ENCODE results near the gene RPL12. TPM values are rescaled to one million over a fixed set of nuclear protein-coding genes. Genes with fewer than 3 reads are reported as not detected.

Gene RPL12
- total RNA-seq, 1 experiment from 2014 or later = 1,114 TPM

DNA sequence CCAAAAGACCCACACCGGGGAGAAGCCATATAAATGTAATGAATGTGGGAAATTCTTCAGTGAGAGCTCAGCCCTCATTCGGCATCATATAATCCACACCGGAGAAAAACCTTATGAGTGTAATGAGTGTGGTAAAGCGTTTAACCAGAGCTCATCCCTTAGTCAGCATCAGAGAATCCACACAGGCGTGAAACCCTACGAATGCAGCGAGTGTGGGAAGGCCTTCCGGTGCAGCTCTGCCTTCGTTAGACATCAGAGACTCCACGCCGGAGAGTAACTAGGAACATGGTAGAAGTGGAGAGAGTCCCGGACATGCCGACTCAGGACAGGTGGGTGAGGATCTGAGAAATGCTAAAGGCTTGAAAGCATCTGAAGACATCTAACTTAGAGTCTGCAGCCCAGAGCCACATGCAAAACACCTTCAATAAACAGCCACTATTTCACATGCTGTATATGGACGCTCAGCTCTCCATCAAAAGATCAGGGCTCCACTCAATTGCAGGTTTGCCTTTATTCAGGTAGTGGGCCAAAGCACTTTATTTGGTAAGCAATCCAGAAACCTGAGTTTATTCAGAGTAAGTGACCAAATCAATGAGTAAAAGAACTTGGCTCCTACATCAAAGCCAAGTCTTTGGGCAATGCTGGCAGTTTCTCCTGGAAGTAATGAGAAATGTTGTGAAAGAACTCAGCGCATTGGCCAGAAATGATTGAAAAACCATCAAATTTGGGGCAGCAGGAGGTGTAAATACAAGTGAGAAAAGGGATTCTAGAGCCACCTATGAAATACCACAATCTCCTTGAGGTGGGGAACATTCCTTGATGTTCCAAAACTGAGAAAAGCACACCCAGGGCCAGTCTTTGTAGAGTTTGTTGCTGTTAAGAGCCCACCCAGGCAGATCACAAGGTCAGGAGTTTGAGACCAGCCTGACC is 6.0 kb downstream of the RPL12 start:
- Histone ChIP-seq H3K4me1 (ENCODE audit: insufficient read depth, low read length, poor library complexity, severe bottlenecking) (peaks cover 9% of the 10 kb centered on the region), H3K9me3 (ENCODE audit: low read depth, low read length, poor library complexity, severe bottlenecking) (peaks cover 7% of the 10 kb centered on the region), H3K36me3 (ENCODE audit: insufficient read depth, low read length, poor library complexity, severe bottlenecking) (peaks cover 84% of the 10 kb centered on the region), H3K27ac (ENCODE audit: low read depth, low read length, poor library complexity, severe bottlenecking) (no peak overlapping the region), H3K4me3 (ENCODE audit: low read depth, low read length, poor library complexity, severe bottlenecking) (no peak overlapping the region), H3K27me3 (replicated peaks; ENCODE audit: insufficient read depth, low read depth, low read length, poor library complexity) (no peaks in the 10 kb centered on the region)
- no peak for DNase-seq (ENCODE audit: low spot score)
- POLR2A ChIA-PET (ENCODE audit: low non-redundant PET) = no interaction called here
- TF ChIP-seq, protein P1, sequence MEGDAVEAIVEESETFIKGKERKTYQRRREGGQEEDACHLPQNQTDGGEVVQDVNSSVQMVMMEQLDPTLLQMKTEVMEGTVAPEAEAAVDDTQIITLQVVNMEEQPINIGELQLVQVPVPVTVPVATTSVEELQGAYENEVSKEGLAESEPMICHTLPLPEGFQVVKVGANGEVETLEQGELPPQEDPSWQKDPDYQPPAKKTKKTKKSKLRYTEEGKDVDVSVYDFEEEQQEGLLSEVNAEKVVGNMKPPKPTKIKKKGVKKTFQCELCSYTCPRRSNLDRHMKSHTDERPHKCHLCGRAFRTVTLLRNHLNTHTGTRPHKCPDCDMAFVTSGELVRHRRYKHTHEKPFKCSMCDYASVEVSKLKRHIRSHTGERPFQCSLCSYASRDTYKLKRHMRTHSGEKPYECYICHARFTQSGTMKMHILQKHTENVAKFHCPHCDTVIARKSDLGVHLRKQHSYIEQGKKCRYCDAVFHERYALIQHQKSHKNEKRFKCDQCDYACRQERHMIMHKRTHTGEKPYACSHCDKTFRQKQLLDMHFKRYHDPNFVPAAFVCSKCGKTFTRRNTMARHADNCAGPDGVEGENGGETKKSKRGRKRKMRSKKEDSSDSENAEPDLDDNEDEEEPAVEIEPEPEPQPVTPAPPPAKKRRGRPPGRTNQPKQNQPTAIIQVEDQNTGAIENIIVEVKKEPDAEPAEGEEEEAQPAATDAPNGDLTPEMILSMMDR (conservative IDR thresholded peaks at IDR 0.05; ENCODE audit: low read depth, low read length) = no peak
- no peak for TF ChIP-seq EZH2 (IDR thresholded peaks at IDR 0.05; ENCODE audit: borderline replicate concordance, low read depth, low read length, poor library complexity, severe bottlenecking)
- CTCF ChIA-PET = no interaction called here
- intact Hi-C loops (cut with micrococcal nuclease; ENCODE audit: unreplicated experiment) = no loop called here
- TSS peak; percentile 15 for BruUV-seq (replicated peaks)

DNA sequence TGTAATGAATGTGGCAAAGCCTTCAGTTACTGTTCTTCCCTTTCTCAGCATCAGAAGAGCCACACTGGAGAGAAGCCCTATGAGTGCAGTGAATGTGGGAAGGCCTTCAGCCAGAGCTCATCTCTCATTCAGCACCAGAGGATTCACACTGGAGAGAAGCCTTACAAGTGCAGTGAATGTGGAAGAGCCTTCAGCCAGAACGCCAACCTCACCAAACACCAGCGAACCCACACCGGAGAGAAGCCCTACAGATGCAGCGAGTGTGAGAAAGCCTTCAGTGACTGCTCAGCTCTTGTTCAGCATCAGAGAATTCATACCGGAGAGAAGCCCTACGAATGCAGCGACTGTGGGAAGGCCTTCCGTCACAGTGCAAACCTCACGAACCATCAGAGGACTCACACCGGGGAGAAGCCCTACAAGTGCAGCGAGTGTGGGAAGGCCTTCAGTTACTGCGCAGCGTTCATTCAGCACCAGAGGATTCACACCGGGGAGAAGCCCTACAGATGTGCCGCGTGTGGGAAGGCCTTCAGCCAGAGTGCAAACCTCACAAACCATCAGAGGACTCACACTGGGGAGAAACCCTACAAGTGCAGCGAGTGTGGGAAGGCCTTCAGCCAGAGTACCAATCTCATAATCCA is 6.8 kb downstream of the RPL12 start:
- peaks cover 81% of the 10 kb centered on the region for H3K36me3 ChIP-seq (ENCODE audit: insufficient read depth, low read length, poor library complexity, severe bottlenecking)
- no peak overlapping the region for H3K27ac ChIP-seq (ENCODE audit: low read depth, low read length, poor library complexity, severe bottlenecking)
- H3K4me3 ChIP-seq (ENCODE audit: low read depth, low read length, poor library complexity, severe bottlenecking) = no peak overlapping the region
- H3K4me1 ChIP-seq (ENCODE audit: insufficient read depth, low read length, poor library complexity, severe bottlenecking) = peaks cover 6% of the 10 kb centered on the region
- intact Hi-C loops (cut with micrococcal nuclease; ENCODE audit: unreplicated experiment) = no loop called here
- BruUV-seq (replicated peaks) = no TSS peak
- no peak for TF ChIP-seq EZH2 (IDR thresholded peaks at IDR 0.05; ENCODE audit: borderline replicate concordance, low read depth, low read length, poor library complexity, severe bottlenecking)
- TF ChIP-seq, protein P1 (conservative IDR thresholded peaks at IDR 0.05; ENCODE audit: low read depth, low read length) = no peak
- no peak for DNase-seq (ENCODE audit: low spot score)
- POLR2A ChIA-PET (ENCODE audit: low non-redundant PET) = no interaction called here
- CTCF ChIA-PET = interaction anchor here (0.6 kb wide), 1 partner anchor 8 kb away, joined by 5 read pairs; no protein-coding TSS in a partner anchor
- H3K9me3 ChIP-seq (ENCODE audit: low read depth, low read length, poor library complexity, severe bottlenecking) = peaks cover 7% of the 10 kb centered on the region
- H3K27me3 ChIP-seq (replicated peaks; ENCODE audit: insufficient read depth, low read depth, low read length, poor library complexity) = no peaks in the 10 kb centered on the region

DNA sequence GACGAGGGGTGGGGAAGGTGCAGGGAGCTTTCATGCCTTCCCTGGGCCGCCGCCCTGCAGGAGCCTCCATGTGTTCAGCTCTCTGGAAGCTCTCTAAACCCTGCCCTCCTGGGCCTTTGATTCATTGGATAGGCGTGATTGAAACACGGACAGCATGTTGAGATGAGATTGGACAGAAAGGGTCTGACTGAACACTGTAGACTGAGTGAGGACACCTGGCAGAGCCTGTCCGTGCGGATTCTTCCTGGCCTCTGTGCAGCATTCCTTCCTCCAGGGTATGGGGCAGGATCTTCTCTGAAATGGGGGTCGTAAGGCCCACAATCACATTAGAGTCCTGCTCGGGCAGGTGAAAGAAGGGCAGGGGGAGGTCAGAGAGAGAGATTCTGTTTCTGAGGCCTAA is 12.8 kb downstream of the RPL12 start:
- no peaks in the 10 kb centered on the region for H3K9me3 ChIP-seq (ENCODE audit: low read depth, low read length, poor library complexity, severe bottlenecking)
- H3K4me3 ChIP-seq (ENCODE audit: low read depth, low read length, poor library complexity, severe bottlenecking) = no peak overlapping the region
- ChIA-PET POLR2A (ENCODE audit: low non-redundant PET) (no interaction called here), CTCF (no interaction called here)
- peaks cover 67% of the 10 kb centered on the region for H3K36me3 ChIP-seq (ENCODE audit: insufficient read depth, low read length, poor library complexity, severe bottlenecking)
- H3K4me1 ChIP-seq (ENCODE audit: insufficient read depth, low read length, poor library complexity, severe bottlenecking) = no peaks in the 10 kb centered on the region
- intact Hi-C loops (cut with micrococcal nuclease; ENCODE audit: unreplicated experiment) = no loop called here
- TF ChIP-seq, protein P1 (conservative IDR thresholded peaks at IDR 0.05; ENCODE audit: low read depth, low read length) = no peak
- no peak for TF ChIP-seq EZH2 (IDR thresholded peaks at IDR 0.05; ENCODE audit: borderline replicate concordance, low read depth, low read length, poor library complexity, severe bottlenecking)
- no peak overlapping the region for H3K27ac ChIP-seq (ENCODE audit: low read depth, low read length, poor library complexity, severe bottlenecking)
- BruUV-seq (replicated peaks) = no TSS peak
- DNase-seq (ENCODE audit: low spot score) = no peak
- H3K27me3 ChIP-seq (replicated peaks; ENCODE audit: insufficient read depth, low read depth, low read length, poor library complexity) = no peaks in the 10 kb centered on the region

Data from A673 (cell line).